M059J (cell line): ENCODE data around the gene GRAMD1A. TPM values are rescaled to one million over a fixed set of nuclear protein-coding genes. Genes with fewer than 3 reads are reported as not detected.
"Not testable (repeated sequence)": the region's sequence is repeated elsewhere in the genome, so short reads cannot be mapped to it uniquely, and the experiment has no call there.

ENCODE experiments used
- DNase-seq: peaks from one replicate; pipeline ENCODE4 v3.0.0-alpha.2; 2012; ENCODE audit warnings: low read depth
- total RNA-seq: library from RNA; depleted of rRNA; stranded (reverse); fragments of >200 nt; shearing (Covaris generic); gene quantifications from 2 replicates; pipeline ENCODE4 v1.2.3, GENCODE V29; 2014; rRNA removed

GRAMD1A gene
- total RNA-seq, result 9.8 and 21.5 TPM in 2 replicates

GRCh38 chr19:34999498-35000337 is at the start of gene GRAMD1A:
Gene GRAMD1A, plus strand, starts transcription at chr19:35000323. Its CDS starts 156 bp downstream, at chr19:35000479.
- peak; percentile 87 for DNase-seq

- no peak for DNase-seq
Observed at GRCh38 chr19:34953092-34953491, 47.0 kb upstream of the GRAMD1A start.

GRCh38 chr19:34957830-34958751 is 42.0 kb upstream of the GRAMD1A start:
- no peak for DNase-seq

GRCh38 chr19:34959021-34959420 is 41.1 kb upstream of the GRAMD1A start:
- DNase-seq, result no peak

- DNase-seq, result peak; percentile 99
Observed at GRCh38 chr19:34960103-34960805, 39.9 kb upstream of the GRAMD1A start.

- peak; percentile 65 for DNase-seq
Observed at GRCh38 chr19:34960940-34961679, 39.0 kb upstream of the GRAMD1A start.

- DNase-seq, result peak; percentile 74
Observed at GRCh38 chr19:34961775-34962686, 38.1 kb upstream of the GRAMD1A start.

GRCh38 chr19:34962687-34963572 is 37.2 kb upstream of the GRAMD1A start:
- peak; percentile 15 for DNase-seq

- DNase-seq, result peak; percentile 50
Observed at GRCh38 chr19:34963573-34964406, 36.3 kb upstream of the GRAMD1A start, which contains the start of gene ZNF792. Gene ZNF792, minus strand, starts transcription at chr19:34964229. Its CDS starts 567 bp downstream, at chr19:34963662.

GRCh38 chr19:34964598-34964997 is 35.5 kb upstream of the GRAMD1A start:
- DNase-seq, result no peak

- not testable (repeated sequence) for DNase-seq
Observed at GRCh38 chr19:34965505-34965904, 34.6 kb upstream of the GRAMD1A start.

GRCh38 chr19:34967551-34967950 is 32.6 kb upstream of the GRAMD1A start:
- DNase-seq, result no peak

GRCh38 chr19:34969721-34970120 is 30.4 kb upstream of the GRAMD1A start:
- DNase-seq, result no peak

- DNase-seq, result not testable (repeated sequence)
Observed at GRCh38 chr19:34970185-34970780, 29.8 kb upstream of the GRAMD1A start.

- DNase-seq, result no peak
Observed at GRCh38 chr19:34972163-34972705, 27.9 kb upstream of the GRAMD1A start.

- DNase-seq, result no peak
Observed at GRCh38 chr19:34974646-34975045, 25.5 kb upstream of the GRAMD1A start.

GRCh38 chr19:34975056-34975455 is 25.1 kb upstream of the GRAMD1A start:
- DNase-seq, result no peak
